GM19395 (cell line): ENCODE data around the gene VEGFD.
A peak's percentile ranks its signal among the peaks of the same experiment; 100 is the strongest.
"Not testable (repeated sequence)": the region's sequence is repeated elsewhere in the genome, so short reads cannot be mapped to it uniquely, and the experiment has no call there.

Experiments used
- ATAC-seq: cut with Tn5 transposase; IDR thresholded peaks from one replicate; pipeline ENCODE4 v1.9.1; 2021; ENCODE audit warnings: mild to moderate bottlenecking, moderate library complexity; ENCODE audit not compliant: unreplicated experiment

Gene VEGFD

DNA sequence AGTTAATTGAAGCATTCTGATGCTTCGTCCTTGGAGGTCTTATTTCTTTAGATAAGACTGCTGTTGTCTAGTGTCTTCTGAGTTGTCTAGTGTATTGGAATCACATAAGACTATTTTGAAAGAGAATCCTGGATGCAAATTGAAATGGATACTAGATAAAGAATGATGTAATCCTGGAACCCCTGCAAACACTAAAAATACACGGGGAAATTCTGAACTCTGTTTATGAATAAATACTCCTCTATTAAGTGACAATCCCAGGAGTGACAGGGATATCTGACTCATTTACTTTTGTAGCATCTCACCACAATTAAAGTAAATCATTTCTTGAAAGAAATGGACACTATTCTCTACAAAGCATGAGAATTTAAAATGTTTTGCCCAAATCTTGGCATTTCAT is 69.7 kb downstream of the VEGFD start:
- ATAC-seq = no peak

- ATAC-seq = no peak
Measured at GRCh38 chrX:15311119-15311518, 73.1 kb downstream of the VEGFD start.

GRCh38 chrX:15310117-15310516 is 74.1 kb downstream of the VEGFD start:
- ATAC-seq = no peak

GRCh38 chrX:15305899-15306298 is 78.3 kb downstream of the VEGFD start:
- not testable (repeated sequence) for ATAC-seq

- peak; percentile 38 for ATAC-seq
Measured at GRCh38 chrX:15301924-15302323, 82.3 kb downstream of the VEGFD start.

GRCh38 chrX:15299941-15300851 is 84.0 kb downstream of the VEGFD start:
- no peak for ATAC-seq

GRCh38 chrX:15298780-15299179 is 85.4 kb downstream of the VEGFD start:
- no peak for ATAC-seq

DNA sequence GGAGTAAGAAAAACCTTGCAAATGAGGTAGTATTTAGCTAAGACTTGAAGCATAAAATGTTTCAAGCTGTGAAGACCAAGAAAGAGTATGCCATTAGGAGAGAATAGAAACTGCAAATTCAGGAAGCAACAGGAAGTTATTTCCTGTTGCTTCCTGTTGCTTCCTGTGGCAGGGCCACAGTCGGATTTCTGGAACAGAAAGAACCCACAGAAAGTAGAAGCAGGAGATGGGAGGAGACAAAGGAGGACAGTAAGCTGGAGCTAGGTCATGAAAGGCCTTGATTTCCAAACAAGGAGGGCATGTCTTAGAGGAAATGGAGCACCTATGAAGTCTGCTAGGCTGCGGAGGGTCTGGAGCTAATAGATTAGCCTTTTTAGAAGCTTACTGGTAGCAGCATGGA is 86.0 kb downstream of the VEGFD start:
- no peak for ATAC-seq
